DND-41 (cell line): ENCODE results near the gene EDIL3.

ENCODE experiments used
- CTCF ChIP-seq: IDR thresholded peaks from 2 replicates; pipeline ENCODE4 v1.5.1; 2012; ENCODE audit warnings: borderline replicate concordance, low read length, moderate library complexity, mild to moderate bottlenecking; ENCODE audit not compliant: poor library complexity, severe bottlenecking; ENCODE audit errors: extremely low read depth
- EZH2 ChIP-seq: IDR thresholded peaks from 3 replicates; pipeline ENCODE4 v1.6.1; 2012; ENCODE audit warnings: borderline replicate concordance, low read depth, mild to moderate bottlenecking, moderate library complexity, low read length, inconsistent platforms; ENCODE audit not compliant: severe bottlenecking

DNA sequence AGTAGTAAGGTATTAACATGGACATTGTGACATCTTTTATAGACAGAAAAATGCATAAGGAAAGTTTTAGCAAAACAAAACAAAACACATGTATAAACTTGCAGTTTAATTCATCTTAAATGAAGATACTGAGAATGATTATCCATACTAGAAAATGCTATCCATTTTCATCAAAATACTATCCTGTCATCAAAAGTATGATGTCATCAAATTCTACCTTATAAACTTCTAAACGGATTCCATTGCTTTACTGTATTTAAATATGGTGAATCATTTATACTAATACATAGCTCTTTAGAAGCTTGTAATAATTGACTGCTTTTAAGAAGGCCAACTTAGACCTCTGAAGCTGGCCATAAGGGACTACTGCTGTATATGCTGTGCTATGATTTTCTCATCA, 221.0 kb downstream of the EDIL3 start:
- TF ChIP-seq CTCF: no peak
- no peak for TF ChIP-seq EZH2
